DMS 273 treated with DMSO at 0.1 percent for 48 hours (cell line): ENCODE measurements around the gene PLD3.
"Not testable (repeated sequence)": the region's sequence is repeated elsewhere in the genome, so short reads cannot be mapped to it uniquely, and the experiment has no call there.

Experiments
- DNase-seq: peaks from one replicate; lab custom pipeline; 2025; lab: John Stamatoyannopoulos, UW

Gene PLD3

GRCh38 chr19:40363069-40363468 lies 14.6 kb downstream of the PLD3 start:
- DNase-seq, result no peak

- DNase-seq, result no peak
Observed at GRCh38 chr19:40365010-40365409, 16.5 kb downstream of the PLD3 start.

- no peak for DNase-seq
Observed at GRCh38 chr19:40365613-40366401, 17.3 kb downstream of the PLD3 start.

- DNase-seq, result no peak
Observed at GRCh38 chr19:40366697-40367561, 18.4 kb downstream of the PLD3 start.

- no peak for DNase-seq
Observed at GRCh38 chr19:40367577-40368434, 19.3 kb downstream of the PLD3 start.

GRCh38 chr19:40369797-40370196 lies 21.3 kb downstream of the PLD3 start:
- no peak for DNase-seq

GRCh38 chr19:40370253-40370652 lies 21.8 kb downstream of the PLD3 start:
- DNase-seq, result not testable (repeated sequence)

- no peak for DNase-seq
Observed at GRCh38 chr19:40370997-40371801, 22.7 kb downstream of the PLD3 start.

GRCh38 chr19:40371802-40372122 lies 23.3 kb downstream of the PLD3 start:
- DNase-seq, result no peak

GRCh38 chr19:40374084-40374483 lies 25.6 kb downstream of the PLD3 start:
- no peak for DNase-seq

- DNase-seq, result no peak
Observed at GRCh38 chr19:40376286-40376862, 27.9 kb downstream of the PLD3 start.

- DNase-seq, result no peak
Observed at GRCh38 chr19:40377876-40378385, 29.4 kb downstream of the PLD3 start.

- no peak for DNase-seq
Observed at GRCh38 chr19:40378509-40378908, 30.0 kb downstream of the PLD3 start.

- DNase-seq, result no peak
Observed at GRCh38 chr19:40379446-40380198, 31.1 kb downstream of the PLD3 start.

- DNase-seq, result no peak
Observed at GRCh38 chr19:40380199-40381037, 31.9 kb downstream of the PLD3 start.

- no peak for DNase-seq
Observed at GRCh38 chr19:40381321-40381720, 32.8 kb downstream of the PLD3 start.

GRCh38 chr19:40383668-40384248 lies 35.3 kb downstream of the PLD3 start:
- DNase-seq, result no peak

- DNase-seq, result no peak
Observed at GRCh38 chr19:40387155-40387554, 38.7 kb downstream of the PLD3 start.

- DNase-seq, result no peak
Observed at GRCh38 chr19:40388481-40388880, 40.0 kb downstream of the PLD3 start.
